ENCODE results near the gene ZRANB3.
"Not testable (repeated sequence)": the region's sequence is repeated elsewhere in the genome, so short reads cannot be mapped to it uniquely, and the experiment has no call there.

Gene ZRANB3

DNA sequence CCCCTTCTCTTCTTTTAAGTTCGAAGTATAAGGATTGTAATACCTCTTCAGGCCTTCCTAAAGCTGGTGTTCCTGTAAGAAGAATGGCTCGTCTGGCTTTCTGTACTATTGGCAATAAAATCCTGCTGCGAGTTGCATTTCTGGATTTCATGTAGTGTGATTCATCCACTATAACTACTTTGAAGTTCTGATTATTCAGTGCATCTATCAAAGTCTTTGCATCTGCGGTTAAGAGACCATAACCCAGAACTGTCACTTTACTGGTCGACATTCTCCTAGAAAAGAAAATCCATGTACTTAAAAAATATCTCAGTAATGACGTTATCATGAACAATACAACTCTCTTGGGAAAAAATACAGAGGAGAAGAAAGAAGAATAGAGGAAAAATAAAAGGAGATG is 181.1 kb downstream of the ZRANB3 start:
- no peak for DNase-seq (ENCODE audit: low read depth)
- TF ChIP-seq CTCF (IDR thresholded peaks at IDR 0.05; ENCODE audit: control insufficient read depth, extremely low read depth, insufficient read depth): no peak
- no peak overlapping the region for H3K4me3 ChIP-seq (ENCODE audit: low read depth, low read length)

- not testable (repeated sequence) for H3K4me3 ChIP-seq (ENCODE audit: low read depth, low read length); DNase-seq (ENCODE audit: low read depth)
These were observed 182.8 kb downstream of the ZRANB3 start for GRCh38 chr2:135348096-135348704.

DNA sequence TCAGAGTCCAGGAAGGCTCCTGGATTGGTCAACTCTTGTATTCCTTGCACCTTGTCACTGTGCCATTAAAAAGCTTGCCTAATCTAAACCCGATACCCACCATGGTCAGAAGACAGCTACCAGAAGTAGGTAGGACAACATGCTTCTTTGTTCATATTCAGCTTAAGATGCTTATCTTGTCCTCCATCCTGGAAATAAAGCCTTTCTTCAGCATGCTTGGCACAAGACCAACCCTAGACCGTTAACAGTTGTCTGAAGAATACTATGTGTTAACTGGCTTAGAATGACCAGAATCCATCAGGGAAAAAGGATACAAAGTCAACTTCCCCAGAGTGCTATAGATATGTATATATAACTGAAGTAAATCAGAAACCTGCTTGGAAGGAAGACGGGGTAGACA is 193.9 kb downstream of the ZRANB3 start:
- H3K4me3 ChIP-seq (ENCODE audit: low read depth, low read length): no peak overlapping the region
- DNase-seq (ENCODE audit: low read depth): peak; percentile 7
- TF ChIP-seq CTCF (IDR thresholded peaks at IDR 0.05; ENCODE audit: control insufficient read depth, extremely low read depth, insufficient read depth): no peak

DNA sequence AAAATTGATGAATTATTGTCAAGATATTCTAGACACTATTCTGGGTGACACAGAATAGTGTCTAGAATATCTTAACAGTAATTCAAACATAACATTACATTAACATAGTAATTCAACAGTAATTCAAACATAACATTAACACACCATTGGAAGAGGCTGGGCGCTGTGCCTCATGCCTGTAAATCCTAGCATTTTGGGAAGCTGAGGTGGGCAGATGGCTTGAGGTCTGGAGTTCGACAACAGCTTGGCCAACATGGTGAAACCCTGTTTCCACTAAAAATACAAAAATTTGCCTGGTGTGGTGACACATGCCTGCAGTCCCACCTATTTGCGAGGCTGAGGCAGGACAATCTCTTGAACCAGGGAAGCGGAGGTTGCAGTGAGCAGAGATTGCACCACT is 195.8 kb downstream of the ZRANB3 start:
- H3K4me3 ChIP-seq (ENCODE audit: low read depth, low read length): no peak overlapping the region
- TF ChIP-seq CTCF (IDR thresholded peaks at IDR 0.05; ENCODE audit: control insufficient read depth, extremely low read depth, insufficient read depth): no peak
- DNase-seq (ENCODE audit: low read depth): no peak

GRCh38 chr2:135327146-135327545 is 203.9 kb downstream of the ZRANB3 start:
- DNase-seq (ENCODE audit: low read depth): no peak
- H3K4me3 ChIP-seq (ENCODE audit: low read depth, low read length): no peak overlapping the region

GRCh38 chr2:135320465-135321355 is 210.3 kb downstream of the ZRANB3 start:
- no peak for TF ChIP-seq CTCF (IDR thresholded peaks at IDR 0.05; ENCODE audit: control insufficient read depth, extremely low read depth, insufficient read depth)
- DNase-seq (ENCODE audit: low read depth): no peak
- no peak overlapping the region for H3K4me3 ChIP-seq (ENCODE audit: low read depth, low read length)

More at GRCh38 chr2:135327146-135327545, 203.9 kb downstream of the ZRANB3 start:
- no peak for TF ChIP-seq CTCF (IDR thresholded peaks at IDR 0.05; ENCODE audit: control insufficient read depth, extremely low read depth, insufficient read depth)

- H3K4me3 ChIP-seq (ENCODE audit: low read depth, low read length): no peak overlapping the region
- TF ChIP-seq CTCF (IDR thresholded peaks at IDR 0.05; ENCODE audit: control insufficient read depth, extremely low read depth, insufficient read depth): no peak
- no peak for DNase-seq (ENCODE audit: low read depth)
These were observed 212.2 kb downstream of the ZRANB3 start for GRCh38 chr2:135318808-135319207.
